H1 (cell line): ENCODE data around the gene TPO. TPM values are rescaled to one million over a fixed set of nuclear protein-coding genes. Genes with fewer than 3 reads are reported as not detected.

Experiments
- EZH2 ChIP-seq: fragments of 200-600 bp; sonication (generic); IDR thresholded peaks from 2 replicates; pipeline ENCODE4 v1.7.1; 2012; ENCODE audit warnings: low read depth, mild to moderate bottlenecking, moderate library complexity, low read length, inconsistent platforms; ENCODE audit not compliant: severe bottlenecking
- JUND ChIP-seq: IDR thresholded peaks from 2 replicates; pipeline ENCODE4 v1.6.1; 2011; ENCODE audit warnings: mild to moderate bottlenecking, improper control_type of control experiment, low read length
- polyA plus RNA-seq, 7 experiments: library from polyadenylated mRNA; depleted of rRNA in 3 of 7; stranded (reverse) in 5 of 7; unstranded in 2 of 7; fragments of >200 nt in 5 of 7; fragments of 200-250 nt in 2 of 7; gene quantifications; 1 replicate in 5 of 7; 2 replicates in 1 of 7; 4 replicates in 1 of 7; pipeline versions ENCODE4 v1.2.1 to v1.2.3, GENCODE V29; 2011 to 2013; ENCODE audit warnings: missing spikeins in 2 of 7, mixed read lengths in 2 of 7
- total RNA-seq: library from RNA; stranded (reverse); fragmentation: NEBNext Ultra II Directional; extraction: Animal tissue kit (Norgen Biotek cat#: 25700); gene quantifications from 2 replicates; pipeline ENCODE4 v1.2.1, GENCODE V29; 2021

TPO gene
- total and polyA plus RNA-seq, 2 of the 8 experiments (the other 6 are each of a cell fraction or from before 2014, with no cell fraction given), result not detected

DNA sequence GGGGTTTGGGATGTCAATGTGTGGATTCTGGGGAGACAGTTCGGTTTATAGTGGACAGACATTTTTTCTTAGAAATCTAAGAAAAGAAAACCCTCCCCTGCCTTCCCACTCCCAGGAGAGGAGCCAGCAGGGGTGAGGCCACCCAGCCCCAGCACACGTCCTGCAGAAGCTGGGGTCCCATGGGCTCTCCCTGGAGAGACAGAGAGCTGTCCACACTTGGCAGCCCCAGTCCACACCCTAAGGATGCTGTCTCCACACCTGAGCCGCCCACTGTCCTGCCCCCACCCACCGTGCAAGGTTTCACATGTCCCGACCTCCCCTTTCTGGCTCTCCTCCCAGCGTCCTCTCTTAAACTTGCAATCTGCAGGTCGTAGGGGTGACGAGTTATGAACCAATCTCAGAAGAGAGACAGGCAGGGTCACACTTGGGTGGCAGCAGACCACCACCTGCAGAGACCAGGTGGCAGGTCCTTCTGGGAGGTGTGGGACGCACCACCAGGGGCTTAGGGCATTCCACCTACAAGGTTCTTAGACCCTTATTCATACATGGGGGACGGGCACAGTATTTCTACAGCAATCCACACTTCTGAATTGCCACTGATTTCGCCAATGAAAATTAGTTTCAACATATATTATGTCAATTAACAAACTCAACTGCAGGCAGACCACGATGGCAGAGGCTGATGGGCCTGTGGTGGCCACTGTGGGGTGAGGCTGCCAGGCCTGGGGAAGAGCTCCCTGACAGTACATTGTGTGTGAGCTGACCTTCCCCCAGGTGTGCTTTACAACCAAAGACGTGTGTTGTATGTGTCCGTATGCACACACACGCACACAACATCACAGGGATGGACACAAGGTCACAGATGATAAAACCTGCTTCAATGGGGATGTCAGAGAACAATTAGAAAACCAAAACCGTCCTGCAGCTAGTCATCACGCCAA is 158.5 kb downstream of the TPO start (continued):
- TF ChIP-seq EZH2 (no peak), JUND (no peak)
- TF ChIP-seq, all 59 proteins: peak for 0
